Measurements from ENCODE around the gene ZBTB25.

DNA sequence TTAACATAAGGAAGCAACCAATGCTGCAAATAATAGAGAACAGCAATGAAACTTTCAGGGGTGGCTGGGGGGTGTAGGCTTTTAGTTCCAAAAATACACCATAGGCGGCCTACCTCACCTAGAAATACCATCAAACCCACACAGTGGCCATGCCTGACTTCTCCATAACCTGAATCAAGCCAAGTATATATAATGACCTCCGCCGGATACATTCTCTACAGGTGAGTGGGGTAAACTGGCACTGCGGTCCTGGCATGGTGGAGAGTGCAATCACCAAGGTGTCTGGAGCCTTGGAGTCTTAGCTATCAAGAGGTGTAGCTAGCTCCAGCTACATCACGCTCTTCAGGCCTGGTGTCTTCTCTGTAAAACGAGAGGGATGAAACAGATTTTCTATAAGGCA is 1.2 kb downstream of the ZBTB25 start:
- no peak for TF ChIP-seq GATA2 (IDR thresholded peaks at IDR 0.05; ENCODE audit: low read depth, low read length)
- no peak for TF ChIP-seq GATA3 (IDR thresholded peaks at IDR 0.05; ENCODE audit: low read depth, low read length)
